Upper lobe of right lung (tissue), 1 donor: Measurements from ENCODE around the gene TRIM9. TPM values are rescaled to one million over a fixed set of nuclear protein-coding genes. Genes with fewer than 3 reads are reported as not detected.

Experiments used
- ATAC-seq: fragments of 200-7000 bp; cut with Tn5 transposase; one replicate; pipeline ENCODE4 v1.9.1; 2020; ENCODE audit warnings: mild to moderate bottlenecking, moderate library complexity
- DNase-seq: peaks from one replicate; pipeline ENCODE4 v3.0.0-alpha.2; 2020
- H3K27ac ChIP-seq: fragments of 200-600 bp; one replicate; pipeline ENCODE4 v1.8.0; 2022
- H3K27me3 ChIP-seq: fragments of 200-600 bp; one replicate; pipeline ENCODE4 v1.8.0; 2022; ENCODE audit warnings: mild to moderate bottlenecking
- H3K36me3 ChIP-seq: fragments of 200-600 bp; one replicate; pipeline ENCODE4 v1.8.0; 2022
- H3K4me1 ChIP-seq: fragments of 200-600 bp; one replicate; pipeline ENCODE4 v1.8.0; 2022
- H3K4me3 ChIP-seq: fragments of 200-600 bp; one replicate; pipeline ENCODE4 v1.8.0; 2022; ENCODE audit warnings: mild to moderate bottlenecking
- H3K9me3 ChIP-seq: fragments of 200-600 bp; one replicate; pipeline ENCODE4 v1.8.0; 2022
- intact Hi-C: fragments of 100-400 bp; cut with DNase I; formaldehyde crosslinking; loops from one replicate; pipeline ENCODE4 v1.11.0; 2022
- total RNA-seq: library from RNA; stranded (reverse); fragmentation: NEBNext Ultra II Directional; extraction: Animal tissue kit (Norgen Biotek cat#: 25700); gene quantifications from one replicate; pipeline ENCODE4 v1.2.1, GENCODE V29; 2021
- TF ChIP-seq, protein P1 (sequence below): fragments of 200-600 bp; IDR thresholded peaks from one replicate; pipeline ENCODE4 v1.8.0; 2022; ENCODE audit warnings: antibody characterized with exemption
- donor health status: DM: no; HTN: yes; CAD: no; lungs with severe emphysema.

TRIM9 gene
- total RNA-seq, 1 donor from 2014 or later: 0.32 TPM

DNA sequence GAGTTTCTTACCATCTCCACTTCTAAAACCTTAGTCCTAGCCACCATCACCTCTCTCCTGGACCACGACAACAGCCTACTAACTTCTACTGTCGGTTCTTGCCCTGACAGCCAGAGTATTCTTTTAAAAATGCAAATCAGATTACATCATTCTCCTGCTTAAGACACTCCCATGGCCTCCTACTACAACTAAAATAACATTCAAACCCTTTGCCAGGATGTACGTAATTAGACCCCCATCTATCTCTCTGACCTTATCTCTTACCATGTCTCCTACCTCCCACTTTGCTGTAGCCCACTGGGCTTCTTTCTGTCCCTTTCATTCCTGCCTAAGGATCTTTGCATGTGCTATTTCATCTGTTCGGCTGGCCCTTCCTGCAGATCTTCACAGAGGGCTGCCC, 27.6 kb downstream of the TRIM9 start:
- DNase-seq (no peak), ATAC-seq (no peak)
- Histone ChIP-seq H3K9me3 (no peaks in the 10 kb centered on the region), H3K27me3 (no peaks in the 10 kb centered on the region), H3K36me3 (no peaks in the 10 kb centered on the region), H3K4me3 (no peak overlapping the region), H3K27ac (no peak overlapping the region), H3K4me1 (no peaks in the 10 kb centered on the region)
- TF ChIP-seq, protein P1, sequence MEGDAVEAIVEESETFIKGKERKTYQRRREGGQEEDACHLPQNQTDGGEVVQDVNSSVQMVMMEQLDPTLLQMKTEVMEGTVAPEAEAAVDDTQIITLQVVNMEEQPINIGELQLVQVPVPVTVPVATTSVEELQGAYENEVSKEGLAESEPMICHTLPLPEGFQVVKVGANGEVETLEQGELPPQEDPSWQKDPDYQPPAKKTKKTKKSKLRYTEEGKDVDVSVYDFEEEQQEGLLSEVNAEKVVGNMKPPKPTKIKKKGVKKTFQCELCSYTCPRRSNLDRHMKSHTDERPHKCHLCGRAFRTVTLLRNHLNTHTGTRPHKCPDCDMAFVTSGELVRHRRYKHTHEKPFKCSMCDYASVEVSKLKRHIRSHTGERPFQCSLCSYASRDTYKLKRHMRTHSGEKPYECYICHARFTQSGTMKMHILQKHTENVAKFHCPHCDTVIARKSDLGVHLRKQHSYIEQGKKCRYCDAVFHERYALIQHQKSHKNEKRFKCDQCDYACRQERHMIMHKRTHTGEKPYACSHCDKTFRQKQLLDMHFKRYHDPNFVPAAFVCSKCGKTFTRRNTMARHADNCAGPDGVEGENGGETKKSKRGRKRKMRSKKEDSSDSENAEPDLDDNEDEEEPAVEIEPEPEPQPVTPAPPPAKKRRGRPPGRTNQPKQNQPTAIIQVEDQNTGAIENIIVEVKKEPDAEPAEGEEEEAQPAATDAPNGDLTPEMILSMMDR: no peak
- intact Hi-C loops: no loop called here

DNA sequence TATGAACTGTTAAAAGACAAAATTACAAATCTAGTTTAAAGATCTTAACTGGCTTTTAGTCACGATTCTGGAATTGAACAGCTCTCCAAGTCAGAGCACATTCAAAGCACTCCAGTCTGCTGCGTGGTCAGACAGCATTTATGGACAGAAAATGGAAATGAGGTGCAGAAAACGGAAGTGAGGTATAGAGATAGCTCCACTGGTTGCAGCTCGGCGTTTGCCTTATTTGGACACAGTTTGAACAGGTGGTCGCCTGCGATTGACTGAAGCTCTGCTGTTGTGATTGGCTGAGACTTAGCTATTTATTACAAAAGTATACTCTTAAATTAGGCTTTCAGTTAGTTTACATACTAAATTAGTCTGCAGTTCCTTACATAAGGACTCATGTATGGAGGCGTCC, 28.3 kb downstream of the TRIM9 start:
- no peaks in the 10 kb centered on the region for H3K4me1 ChIP-seq
- H3K27ac ChIP-seq: no peak overlapping the region
- no peaks in the 10 kb centered on the region for H3K9me3 ChIP-seq
- TF ChIP-seq, protein P1: no peak
- H3K36me3 ChIP-seq: no peaks in the 10 kb centered on the region
- ATAC-seq: no peak
- H3K4me3 ChIP-seq: no peak overlapping the region
- no peak for DNase-seq
- intact Hi-C loops: no loop called here
- H3K27me3 ChIP-seq: no peaks in the 10 kb centered on the region

DNA sequence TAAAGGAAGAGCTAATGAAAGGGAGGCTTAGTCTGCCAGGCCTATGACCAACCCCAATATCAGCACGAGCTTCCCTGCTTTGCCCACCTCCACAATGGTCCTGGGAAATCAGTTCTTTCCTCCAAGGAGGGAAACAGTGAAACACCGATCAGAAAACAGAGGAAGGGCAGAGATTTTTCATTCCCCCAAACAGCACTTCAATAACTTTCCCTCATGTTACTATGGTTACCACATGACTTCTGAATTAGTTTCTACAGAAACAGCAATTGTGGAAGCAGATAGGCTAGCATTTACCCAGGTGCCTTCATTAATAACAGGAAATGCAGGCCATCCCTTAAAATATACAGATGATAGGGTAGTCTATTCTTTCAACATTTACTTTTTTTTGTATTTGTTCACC, 35.9 kb downstream of the TRIM9 start:
- no peaks in the 10 kb centered on the region for H3K9me3 ChIP-seq
- H3K4me1 ChIP-seq: no peaks in the 10 kb centered on the region
- DNase-seq (no peak), ATAC-seq (no peak)
- no peaks in the 10 kb centered on the region for H3K36me3 ChIP-seq
- TF ChIP-seq, protein P1: no peak
- no peaks in the 10 kb centered on the region for H3K27me3 ChIP-seq
- no peak overlapping the region for H3K4me3 ChIP-seq
- intact Hi-C loops: no loop called here
- no peak overlapping the region for H3K27ac ChIP-seq

DNA sequence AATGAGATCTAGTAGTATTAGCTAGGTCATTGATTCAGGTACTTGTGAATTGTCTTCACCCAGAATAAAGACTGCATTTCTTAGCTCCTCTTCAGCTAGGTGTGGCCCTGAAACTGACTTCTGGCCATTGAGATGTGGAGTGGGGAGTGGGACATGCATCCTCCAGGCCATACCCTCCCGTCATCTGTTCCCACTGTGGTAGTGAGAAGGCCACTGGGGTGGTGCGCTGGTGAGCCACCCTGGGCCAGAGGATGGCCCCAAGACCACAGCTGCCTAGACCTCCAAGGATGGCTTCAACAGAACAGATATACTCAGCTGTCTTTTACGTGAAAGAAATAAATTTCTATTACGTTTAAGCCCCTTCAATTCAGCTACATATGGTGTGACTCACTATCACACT, 36.5 kb downstream of the TRIM9 start:
- DNase-seq: no peak
- Histone ChIP-seq H3K4me3 (no peak overlapping the region), H3K27me3 (no peaks in the 10 kb centered on the region), H3K4me1 (no peaks in the 10 kb centered on the region), H3K36me3 (no peaks in the 10 kb centered on the region), H3K27ac (no peak overlapping the region), H3K9me3 (no peaks in the 10 kb centered on the region)
- no peak for ATAC-seq
- intact Hi-C loops: no loop called here
- TF ChIP-seq, protein P1: no peak

DNA sequence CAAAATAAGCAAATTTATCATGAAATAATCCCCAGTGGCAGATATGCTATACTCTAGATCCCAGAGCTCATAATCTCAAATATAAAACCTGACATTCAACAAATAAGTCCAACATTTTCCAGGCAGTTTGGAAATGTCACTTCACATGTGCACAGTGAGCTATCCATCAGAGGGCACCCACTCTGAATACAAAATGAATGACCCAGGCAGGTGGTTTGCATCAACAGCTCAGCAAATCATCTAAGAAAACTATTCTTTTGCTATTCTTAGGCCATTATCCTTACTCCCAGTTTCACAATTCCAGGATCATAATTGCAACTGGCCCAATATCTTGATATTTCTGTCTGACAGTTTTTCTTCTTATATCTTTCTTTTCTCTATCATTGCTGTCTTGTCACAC, 38.5 kb downstream of the TRIM9 start:
- no peaks in the 10 kb centered on the region for H3K9me3 ChIP-seq
- no peaks in the 10 kb centered on the region for H3K36me3 ChIP-seq
- no peak overlapping the region for H3K4me3 ChIP-seq
- no peaks in the 10 kb centered on the region for H3K27me3 ChIP-seq
- H3K4me1 ChIP-seq: no peaks in the 10 kb centered on the region
- DNase-seq (no peak), ATAC-seq (no peak)
- intact Hi-C loops: no loop called here
- TF ChIP-seq, protein P1: no peak
- no peak overlapping the region for H3K27ac ChIP-seq

DNA sequence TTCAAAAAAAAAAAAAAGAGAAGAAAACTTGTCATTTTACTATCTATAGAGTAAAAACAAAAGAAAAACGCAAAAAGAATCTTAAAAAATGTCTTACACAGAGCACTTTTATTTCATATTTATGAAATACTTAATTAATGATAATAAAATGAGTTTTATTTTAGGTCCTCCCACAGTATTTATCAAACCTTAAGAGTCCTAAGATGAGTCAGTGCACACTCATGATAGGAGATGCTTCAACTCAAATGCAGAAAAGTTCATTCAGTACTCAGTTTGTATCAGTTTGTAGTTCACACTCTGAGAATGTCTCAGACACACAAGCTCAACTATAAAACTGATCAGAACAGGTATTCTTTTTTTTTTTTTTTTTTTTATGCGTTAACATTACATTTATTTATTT, 41.7 kb downstream of the TRIM9 start:
- DNase-seq (no peak), ATAC-seq (no peak)
- TF ChIP-seq, protein P1: no peak
- Histone ChIP-seq H3K4me1 (no peaks in the 10 kb centered on the region), H3K4me3 (no peak overlapping the region), H3K27me3 (no peaks in the 10 kb centered on the region), H3K36me3 (no peaks in the 10 kb centered on the region), H3K27ac (no peak overlapping the region), H3K9me3 (no peaks in the 10 kb centered on the region)
- intact Hi-C loops: no loop called here
